Peyer's patch (tissue), 4 donors: ENCODE measurements around the gene HMCN1. TPM values are rescaled to one million over a fixed set of nuclear protein-coding genes. Genes with fewer than 3 reads are reported as not detected.

Source experiments
- DNase-seq, 3 donors: peaks; one replicate each; pipeline ENCODE4 v3.0.0-alpha.2; 2017 to 2019
- H3K27ac ChIP-seq, 4 donors: fragments of 200-600 bp; sonication (generic); one replicate each; pipeline ENCODE4 v1.5.1; 2016 to 2019
- H3K27me3 ChIP-seq, 2 donors: fragments of 200-600 bp; sonication (generic); one replicate each; pipeline ENCODE4 v1.5.1; 2019
- H3K36me3 ChIP-seq, 3 donors: fragments of 200-600 bp; sonication (generic); one replicate each; pipeline ENCODE4 v1.5.1; 2016 to 2019
- H3K4me1 ChIP-seq, 4 donors: fragments of 200-600 bp; sonication (generic); one replicate each; pipeline ENCODE4 v1.5.1; 2016 to 2019
- H3K4me3 ChIP-seq, 4 donors: fragments of 200-600 bp; sonication (generic); 1 replicate in 3 of 4; 2 replicates in 1 of 4; pipeline ENCODE4 v1.5.1; 2016 to 2019; ENCODE audit warnings: mild to moderate bottlenecking in 1 of 4
- H3K9me3 ChIP-seq, 4 donors: fragments of 200-600 bp; sonication (generic); one replicate each; pipeline ENCODE4 v1.5.1; 2016 to 2019; ENCODE audit warnings: mild to moderate bottlenecking in 1 of 4
- POLR2A ChIP-seq, 2 donors: fragments of 450-650 bp; IDR thresholded peaks; one replicate each; pipeline ENCODE4 v1.5.1; 2017; ENCODE audit warnings: antibody characterized with exemption in 2 of 2, mild to moderate bottlenecking in 2 of 2, moderate library complexity in 2 of 2
- total RNA-seq, 4 donors: library from RNA; depleted of rRNA; stranded (reverse); fragments of >200 nt; gene quantifications; one replicate each; pipeline ENCODE4 v1.1.0, GENCODE V29; 2016
- TF ChIP-seq, protein P1 (sequence below), 6 experiments: fragments of 450-650 bp in 4 of 6; fragments of 200-600 bp in 2 of 6; sonication (generic) in 1 of 6; IDR thresholded peaks; one replicate each; pipeline ENCODE4 v1.5.1; 2017 to 2019; ENCODE audit warnings: antibody characterized with exemption in 6 of 6, mild to moderate bottlenecking in 3 of 6, moderate library complexity in 1 of 6

Gene HMCN1
- total RNA-seq, 4 donors from 2014 or later = 1.5 to 18.2 (median 7.1) TPM

DNA sequence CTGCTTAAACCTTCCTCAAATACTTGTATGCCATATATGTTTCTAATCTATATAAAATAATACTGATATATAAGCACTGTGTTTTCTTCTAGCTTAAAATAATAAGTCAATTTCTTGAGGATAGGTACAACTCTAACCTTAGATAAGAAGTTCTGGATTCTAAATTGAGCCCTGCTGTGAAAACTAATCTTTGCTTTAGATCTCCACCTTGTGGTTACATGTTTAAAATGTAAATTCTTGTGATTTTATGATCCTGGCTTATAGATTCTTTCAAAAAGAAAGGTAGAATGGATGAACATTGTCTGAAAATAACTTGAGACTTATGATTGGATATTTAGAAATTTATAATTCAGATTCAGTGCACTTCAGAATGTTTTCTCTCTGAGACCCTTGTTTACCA lies 38.9 kb upstream of the HMCN1 start:
- Histone ChIP-seq H3K4me1 (peaks cover 0 to 11% (median 2%) of the 10 kb centered on the region in 4 donors), H3K36me3 (no peaks in the 10 kb centered on the region), H3K9me3 (no peaks in the 10 kb centered on the region), H3K27me3 (no peaks in the 10 kb centered on the region), H3K27ac (no peak overlapping the region), H3K4me3 (no peak overlapping the region)
- DNase-seq = no peak
- no peak for TF ChIP-seq POLR2A (IDR thresholded peaks at IDR 0.05)
- TF ChIP-seq, protein P1, sequence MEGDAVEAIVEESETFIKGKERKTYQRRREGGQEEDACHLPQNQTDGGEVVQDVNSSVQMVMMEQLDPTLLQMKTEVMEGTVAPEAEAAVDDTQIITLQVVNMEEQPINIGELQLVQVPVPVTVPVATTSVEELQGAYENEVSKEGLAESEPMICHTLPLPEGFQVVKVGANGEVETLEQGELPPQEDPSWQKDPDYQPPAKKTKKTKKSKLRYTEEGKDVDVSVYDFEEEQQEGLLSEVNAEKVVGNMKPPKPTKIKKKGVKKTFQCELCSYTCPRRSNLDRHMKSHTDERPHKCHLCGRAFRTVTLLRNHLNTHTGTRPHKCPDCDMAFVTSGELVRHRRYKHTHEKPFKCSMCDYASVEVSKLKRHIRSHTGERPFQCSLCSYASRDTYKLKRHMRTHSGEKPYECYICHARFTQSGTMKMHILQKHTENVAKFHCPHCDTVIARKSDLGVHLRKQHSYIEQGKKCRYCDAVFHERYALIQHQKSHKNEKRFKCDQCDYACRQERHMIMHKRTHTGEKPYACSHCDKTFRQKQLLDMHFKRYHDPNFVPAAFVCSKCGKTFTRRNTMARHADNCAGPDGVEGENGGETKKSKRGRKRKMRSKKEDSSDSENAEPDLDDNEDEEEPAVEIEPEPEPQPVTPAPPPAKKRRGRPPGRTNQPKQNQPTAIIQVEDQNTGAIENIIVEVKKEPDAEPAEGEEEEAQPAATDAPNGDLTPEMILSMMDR (IDR thresholded peaks at IDR 0.05) = peak in 4 of 6 experiments; percentile 20 to 35 (median 28)

DNA sequence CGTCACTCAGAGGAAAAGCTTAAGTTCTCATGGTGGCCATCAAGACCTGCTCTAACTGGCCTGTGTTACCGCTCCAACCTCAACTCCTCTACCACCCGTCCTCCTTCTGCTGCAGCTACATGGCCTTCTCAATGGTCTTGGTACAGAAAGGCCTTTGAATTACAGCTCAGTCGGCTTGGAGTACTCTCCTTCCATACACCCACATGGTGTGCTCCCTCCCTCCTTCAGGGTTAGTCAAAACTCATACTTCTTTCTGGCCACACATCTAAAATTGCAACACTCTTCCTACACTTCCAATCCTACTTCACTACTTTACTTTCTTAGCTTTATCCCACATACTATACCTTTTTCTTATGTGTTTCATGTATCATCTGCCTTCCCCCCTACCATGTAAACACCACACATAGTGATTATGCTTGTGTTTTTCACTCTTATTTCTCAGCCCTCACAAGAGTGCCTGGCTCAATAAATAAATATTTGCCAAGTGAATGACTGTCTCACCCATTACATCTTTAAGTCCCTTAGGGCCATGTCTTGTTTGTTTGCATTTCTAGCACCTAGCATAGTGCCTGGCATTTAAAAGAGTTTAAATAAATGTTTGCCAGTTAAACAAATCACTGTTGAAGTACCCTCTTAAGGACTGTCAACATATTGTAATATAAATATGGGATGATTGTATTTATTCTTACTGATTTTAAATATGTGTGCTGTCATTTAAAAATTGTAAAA lies 37.6 kb upstream of the HMCN1 start:
- Histone ChIP-seq H3K4me3 (no peak overlapping the region), H3K27ac (no peak overlapping the region), H3K4me1 (peaks cover 0 to 11% (median 2%) of the 10 kb centered on the region in 4 donors), H3K36me3 (no peaks in the 10 kb centered on the region), H3K9me3 (no peaks in the 10 kb centered on the region), H3K27me3 (no peaks in the 10 kb centered on the region)
- TF ChIP-seq POLR2A (IDR thresholded peaks at IDR 0.05) = no peak
- TF ChIP-seq, protein P1 (IDR thresholded peaks at IDR 0.05) = no peak
- DNase-seq = no peak

DNA sequence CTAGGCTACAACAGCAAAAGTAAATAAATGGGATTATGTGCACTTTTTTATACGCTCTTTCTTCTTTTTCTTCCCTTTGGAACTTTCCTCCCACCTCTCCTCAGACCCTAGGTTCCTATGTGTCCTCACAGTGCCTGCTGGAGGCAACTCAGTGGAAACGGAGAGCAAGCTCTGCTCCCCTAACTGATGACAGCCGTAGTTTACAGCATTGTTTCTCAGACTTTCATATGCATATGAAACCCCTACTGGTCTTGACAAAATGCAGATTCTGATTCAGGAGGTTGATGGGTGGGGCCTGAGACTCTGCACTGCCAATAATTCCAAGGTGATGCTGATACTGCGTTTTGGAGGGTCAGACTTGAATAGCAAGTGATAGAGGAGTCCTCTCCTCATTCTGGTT lies 34.3 kb upstream of the HMCN1 start:
- Histone ChIP-seq H3K9me3 (no peaks in the 10 kb centered on the region), H3K27ac (no peak overlapping the region), H3K4me1 (peaks cover 0 to under 1% (median 0%) of the 10 kb centered on the region in 4 donors), H3K36me3 (no peaks in the 10 kb centered on the region), H3K27me3 (no peaks in the 10 kb centered on the region), H3K4me3 (no peak overlapping the region)
- TF ChIP-seq, protein P1 (IDR thresholded peaks at IDR 0.05) = no peak
- TF ChIP-seq POLR2A (IDR thresholded peaks at IDR 0.05) = no peak
- DNase-seq = no peak

DNA sequence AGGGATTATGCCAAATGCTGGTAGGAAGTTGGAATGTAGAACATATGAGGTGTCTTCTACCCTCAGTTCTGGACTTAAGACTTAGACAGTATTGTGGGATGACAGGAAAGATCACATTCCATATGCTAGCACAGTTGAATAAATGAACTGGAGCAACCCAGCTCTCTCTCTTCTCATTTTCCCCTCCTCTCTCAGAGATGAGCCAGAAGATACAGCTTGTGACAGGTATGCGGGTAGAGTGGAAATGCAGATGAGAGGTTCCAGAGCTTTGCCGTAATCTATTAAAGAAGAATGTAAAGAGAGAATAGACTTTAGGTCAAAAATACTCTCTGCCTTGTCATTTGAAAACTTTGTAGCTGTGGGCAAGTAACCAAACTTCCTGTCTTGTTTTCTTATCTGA lies 32.5 kb upstream of the HMCN1 start:
- no peak for DNase-seq
- TF ChIP-seq, protein P1 (IDR thresholded peaks at IDR 0.05) = no peak
- no peak for TF ChIP-seq POLR2A (IDR thresholded peaks at IDR 0.05)
- H3K4me1 ChIP-seq = no peaks in the 10 kb centered on the region
- H3K4me3 ChIP-seq = no peak overlapping the region
- H3K27ac ChIP-seq = no peak overlapping the region
- H3K36me3 ChIP-seq = no peaks in the 10 kb centered on the region
- H3K27me3 ChIP-seq = no peaks in the 10 kb centered on the region
- H3K9me3 ChIP-seq = no peaks in the 10 kb centered on the region

DNA sequence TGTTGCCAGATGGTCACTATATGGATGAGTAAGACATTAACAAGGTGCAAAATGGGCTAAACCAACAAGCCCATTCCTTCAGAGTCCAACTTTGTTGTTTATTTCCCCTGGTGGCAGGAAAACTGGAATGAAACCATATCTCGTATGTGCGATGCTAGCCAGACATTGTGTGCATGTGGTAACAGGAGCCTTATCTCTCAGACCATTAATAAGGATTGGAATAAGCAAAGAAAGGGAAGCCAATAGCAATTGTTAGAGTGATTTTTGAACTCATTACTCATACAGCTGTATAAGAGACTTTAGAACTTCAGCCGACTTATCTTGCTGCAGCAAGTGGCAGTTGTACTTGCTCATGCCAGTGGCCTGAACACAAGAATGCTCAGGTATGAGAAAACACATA lies 30.0 kb upstream of the HMCN1 start:
- Histone ChIP-seq H3K36me3 (no peaks in the 10 kb centered on the region), H3K4me1 (no peaks in the 10 kb centered on the region), H3K27ac (no peak overlapping the region), H3K4me3 (no peak overlapping the region), H3K9me3 (no peaks in the 10 kb centered on the region), H3K27me3 (no peaks in the 10 kb centered on the region)
- TF ChIP-seq, protein P1 (IDR thresholded peaks at IDR 0.05) = peak in 1 of 6 experiments; percentile 10
- TF ChIP-seq POLR2A (IDR thresholded peaks at IDR 0.05) = no peak
- DNase-seq = no peak
